Naive thymus-derived CD4-positive, alpha-beta T cell (primary cell): ENCODE measurements around the gene ARX. TPM values are rescaled to one million over a fixed set of nuclear protein-coding genes. Genes with fewer than 3 reads are reported as not detected.

Source experiments
- ATAC-seq: fragments of 150-1000 bp; cut with Tn5 transposase; 2 replicates; pipeline ENCODE4 v1.10.0; 2021; ENCODE audit warnings: mild to moderate bottlenecking, moderate library complexity
- CTCF ChIA-PET: fragments of 350-600 bp; sonication (Branson Sonifier 250); formaldehyde crosslinking; loops from one replicate; lab custom pipeline; 2021; ENCODE audit warnings: antibody characterized with exemption; lab: Charles Lee
- POLR2A ChIA-PET: fragments of 350-600 bp; sonication (Branson Sonifier 250); formaldehyde crosslinking; loops from one replicate; lab custom pipeline; 2021; ENCODE audit warnings: antibody characterized with exemption, inconsistent platforms; lab: Charles Lee
- DNase-seq, 9 donors: peaks; one replicate each; pipeline versions ENCODE4 v3.0.0 to v3.0.0-alpha.2; 2020 to 2022; ENCODE audit warnings: mixed read lengths in 1 of 9
- H3K27ac ChIP-seq: one replicate; pipeline ENCODE4 v1.7.0; 2013; ENCODE audit warnings: mild to moderate bottlenecking, low read depth, low read length, moderate library complexity
- H3K27me3 ChIP-seq, 2 donors: one replicate each; pipeline ENCODE4 v1.7.0; 2013; ENCODE audit warnings: low read length in 2 of 2, mild to moderate bottlenecking in 2 of 2, moderate library complexity in 2 of 2; ENCODE audit not compliant: control insufficient read depth in 2 of 2, insufficient read depth in 2 of 2
- H3K36me3 ChIP-seq, 3 experiments: 1 replicate in 2 of 3; 2 replicates in 1 of 3; pipeline ENCODE4 v1.7.0; 2013; ENCODE audit warnings: low read length in 3 of 3, mild to moderate bottlenecking in 3 of 3, moderate library complexity in 1 of 3; ENCODE audit not compliant: insufficient read depth in 3 of 3, control insufficient read depth in 2 of 3
- H3K4me1 ChIP-seq, 2 donors: one replicate each; pipeline ENCODE4 v1.7.0; 2013; ENCODE audit warnings: low read length in 2 of 2, mild to moderate bottlenecking in 2 of 2, moderate library complexity in 1 of 2; ENCODE audit not compliant: control insufficient read depth in 2 of 2, insufficient read depth in 2 of 2
- H3K4me3 ChIP-seq: 2 replicates; pipeline ENCODE4 v1.7.0; 2013; ENCODE audit warnings: mild to moderate bottlenecking, low read length
- H3K9me3 ChIP-seq, 3 experiments: 1 replicate in 2 of 3; 2 replicates in 1 of 3; pipeline ENCODE4 v1.7.0; 2013; ENCODE audit warnings: low read length in 3 of 3; ENCODE audit not compliant: control insufficient read depth in 2 of 3
- H3K27ac Mint-ChIP-seq, 9 donors: one replicate each; pipeline ENCODE4 v1.8.0; 2020 to 2022; ENCODE audit warnings: mixed read lengths in 9 of 9, mild to moderate bottlenecking in 8 of 9, moderate library complexity in 5 of 9, inconsistent platforms in 2 of 9
- H3K27me3 Mint-ChIP-seq, 5 donors: one replicate each; pipeline ENCODE4 v1.8.0; 2021 to 2022; ENCODE audit warnings: mixed read lengths in 5 of 5, mild to moderate bottlenecking in 1 of 5
- H3K36me3 Mint-ChIP-seq, 5 donors: one replicate each; pipeline ENCODE4 v1.8.0; 2020 to 2022; ENCODE audit warnings: mixed read lengths in 5 of 5, mild to moderate bottlenecking in 3 of 5, inconsistent platforms in 1 of 5
- H3K4me1 Mint-ChIP-seq, 7 donors: one replicate each; pipeline ENCODE4 v1.8.0; 2020 to 2022; ENCODE audit warnings: mixed read lengths in 7 of 7, mild to moderate bottlenecking in 3 of 7, inconsistent platforms in 1 of 7
- H3K4me3 Mint-ChIP-seq, 10 donors: one replicate each; pipeline ENCODE4 v1.8.0; 2020 to 2022; ENCODE audit warnings: mild to moderate bottlenecking in 10 of 10, mixed read lengths in 10 of 10, moderate library complexity in 6 of 10, inconsistent platforms in 2 of 10
- H3K9me3 Mint-ChIP-seq, 11 donors: one replicate each; pipeline ENCODE4 v1.8.0; 2020 to 2022; ENCODE audit warnings: mixed read lengths in 11 of 11, mild to moderate bottlenecking in 4 of 11, inconsistent platforms in 1 of 11, moderate library complexity in 1 of 11
- intact Hi-C, 2 donors: fragments of 100-400 bp; cut with micrococcal nuclease; formaldehyde crosslinking; loops; one replicate each; pipeline ENCODE4 v1.15.1; 2023
- polyA plus RNA-seq, 2 donors: library from polyadenylated mRNA; unstranded; fragments of 300-500 nt; fragmentation: Illumina TruSeq; gene quantifications; one replicate each; pipeline ENCODE4 v1.2.3, GENCODE V29; 2021
- total RNA-seq, 6 experiments: library from RNA in 5 of 6; stranded (reverse) in 5 of 6; gene quantifications; 1 replicate in 5 of 6; 2 replicates in 1 of 6; pipeline ENCODE4 v1.2.3 and lab custom pipeline; 2021 to 2026

The ARX gene
- total and polyA plus RNA-seq, 7 experiments from 2014 or later = not detected

DNA sequence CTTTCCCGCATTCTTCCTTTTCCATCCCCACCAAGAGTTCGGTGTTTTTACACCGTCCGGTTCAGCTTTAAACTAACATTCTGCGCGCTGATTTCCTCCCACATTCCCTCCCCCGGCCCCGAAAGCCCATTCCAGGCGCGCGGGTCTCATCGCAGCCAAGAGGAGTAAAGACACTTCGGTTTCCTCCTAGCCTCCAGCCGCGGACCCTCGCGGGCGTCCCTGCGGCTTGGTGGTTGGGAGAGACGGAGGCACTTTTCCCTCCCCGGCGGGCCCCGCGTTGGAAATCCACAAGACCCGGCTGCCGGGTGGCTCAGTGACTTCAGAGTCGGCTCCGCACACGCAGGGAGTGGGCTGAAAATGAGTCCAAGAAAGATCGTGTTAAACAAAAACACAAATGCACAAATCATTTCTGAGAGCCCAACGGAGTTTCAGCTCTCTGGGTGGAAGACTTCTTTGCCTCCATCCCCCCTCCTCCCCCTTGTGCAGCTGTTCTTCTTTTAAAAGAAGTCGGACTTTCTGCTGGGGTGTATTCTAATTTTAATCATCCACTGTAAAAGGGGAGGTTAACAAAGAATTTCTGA lies 2.0 kb upstream of the ARX start:
- ChIA-PET CTCF (no interaction called here), POLR2A (no interaction called here)
- intact Hi-C loops = no loop called here
- H3K9me3 Mint-ChIP-seq = peaks cover 0 to 24% (median 3%) of the 10 kb centered on the region in 11 donors
- DNase-seq = no peak
- ATAC-seq = no peak
- peaks cover 32 to 81% (median 53%) of the 10 kb centered on the region in 5 donors for H3K27me3 Mint-ChIP-seq
- no peak overlapping the region for H3K4me3 ChIP-seq
- H3K27ac ChIP-seq = no peak overlapping the region
- peaks cover 3 to 9% of the 10 kb centered on the region in 2 donors for H3K27me3 ChIP-seq
- H3K27ac Mint-ChIP-seq = peak overlapping the region in 2 of 9 donors; percentile 34 to 58
- no peaks in the 10 kb centered on the region for H3K9me3 ChIP-seq
- H3K36me3 Mint-ChIP-seq = peaks cover 0 to 9% (median 0%) of the 10 kb centered on the region in 5 donors
- H3K4me1 ChIP-seq = peaks cover 4 to 7% of the 10 kb centered on the region in 2 donors
- peak overlapping the region in 8 of 10 donors; percentile 35 to 65 (median 58) for H3K4me3 Mint-ChIP-seq
- H3K4me1 Mint-ChIP-seq = peaks cover 7 to 46% (median 31%) of the 10 kb centered on the region in 7 donors
- H3K36me3 ChIP-seq = no peaks in the 10 kb centered on the region

DNA sequence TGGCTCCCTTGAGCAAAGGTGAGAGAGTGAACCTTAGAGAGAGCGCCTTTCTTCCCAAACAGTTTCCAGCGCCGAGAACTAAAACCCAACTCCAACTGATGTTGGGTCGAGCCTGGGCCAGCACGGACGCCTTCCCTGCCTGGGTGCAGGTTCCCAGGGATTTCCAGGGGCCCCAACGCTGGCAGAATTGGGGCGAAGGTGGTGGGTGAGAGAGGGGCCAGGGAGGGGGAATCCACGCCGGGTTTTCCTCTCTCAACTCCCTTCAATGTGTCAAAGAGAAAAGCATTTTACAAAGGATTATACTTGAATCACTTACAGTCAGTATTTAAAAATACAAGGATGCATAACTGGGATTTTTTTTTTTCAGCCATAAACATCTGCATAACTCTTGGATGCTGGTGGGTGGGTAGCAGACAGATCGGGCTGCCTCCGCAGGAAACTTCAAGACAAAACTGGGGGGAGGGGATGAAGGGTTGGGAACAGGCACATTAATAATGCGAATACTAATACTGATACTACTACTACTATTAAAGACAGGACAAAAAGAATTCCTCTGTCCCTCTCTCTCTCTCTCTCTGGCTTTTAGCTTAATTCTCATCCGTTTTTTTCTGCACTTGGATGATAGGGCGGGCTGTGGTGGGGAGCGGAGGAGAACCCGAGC lies 1.3 kb upstream of the ARX start:
- no peak overlapping the region for H3K4me3 ChIP-seq
- Mint-ChIP-seq H3K36me3 (peaks cover 0 to 7% (median 0%) of the 10 kb centered on the region in 5 donors), H3K9me3 (peaks cover 0 to 24% (median 3%) of the 10 kb centered on the region in 11 donors), H3K4me3 (peak overlapping the region in 5 of 10 donors; percentile 21 to 71 (median 62)), H3K27me3 (peaks cover 29 to 80% (median 50%) of the 10 kb centered on the region in 5 donors), H3K27ac (peak overlapping the region in 2 of 9 donors; percentile 34 to 58), H3K4me1 (peaks cover 5 to 41% (median 27%) of the 10 kb centered on the region in 7 donors)
- peaks cover 4 to 7% of the 10 kb centered on the region in 2 donors for H3K4me1 ChIP-seq
- DNase-seq (no peak), ATAC-seq (no peak)
- H3K27me3 ChIP-seq = peaks cover 3 to 9% of the 10 kb centered on the region in 2 donors
- ChIA-PET POLR2A (no interaction called here), CTCF (no interaction called here)
- H3K9me3 ChIP-seq = no peaks in the 10 kb centered on the region
- H3K36me3 ChIP-seq = no peaks in the 10 kb centered on the region
- intact Hi-C loops = no loop called here
- H3K27ac ChIP-seq = no peak overlapping the region

GRCh38 chrX:25016361-25016671 lies 551 bp upstream of the ARX start:
- H3K27ac Mint-ChIP-seq = peak overlapping the region in 1 of 9 donors; percentile 38
- peaks cover 4 to 5% of the 10 kb centered on the region in 2 donors for H3K4me1 ChIP-seq
- ATAC-seq = no peak
- ChIA-PET POLR2A (no interaction called here), CTCF (no interaction called here)
- H3K9me3 ChIP-seq = no peaks in the 10 kb centered on the region
- peak overlapping the region in 8 of 10 donors; percentile 6 to 71 (median 48) for H3K4me3 Mint-ChIP-seq
- H3K4me3 ChIP-seq = no peak overlapping the region
- H3K36me3 ChIP-seq = no peaks in the 10 kb centered on the region
- peaks cover 0 to 19% (median 2%) of the 10 kb centered on the region in 11 donors for H3K9me3 Mint-ChIP-seq
- intact Hi-C loops = no loop called here
- H3K36me3 Mint-ChIP-seq = no peaks in the 10 kb centered on the region
- H3K27ac ChIP-seq = no peak overlapping the region
- H3K27me3 ChIP-seq = peaks cover 3 to 7% of the 10 kb centered on the region in 2 donors
- no peak for DNase-seq
- peaks cover 0 to 34% (median 20%) of the 10 kb centered on the region in 7 donors for H3K4me1 Mint-ChIP-seq
- peaks cover 22 to 79% (median 43%) of the 10 kb centered on the region in 5 donors for H3K27me3 Mint-ChIP-seq

- no peak for ATAC-seq
- Histone ChIP-seq H3K27me3 (peaks cover 3 to 7% of the 10 kb centered on the region in 2 donors), H3K4me3 (no peak overlapping the region), H3K36me3 (no peaks in the 10 kb centered on the region), H3K9me3 (no peaks in the 10 kb centered on the region), H3K27ac (no peak overlapping the region), H3K4me1 (no peaks in the 10 kb centered on the region)
- POLR2A ChIA-PET = no interaction called here
- no peak for DNase-seq
- Mint-ChIP-seq H3K9me3 (peaks cover 0 to 14% (median 2%) of the 10 kb centered on the region in 11 donors), H3K27me3 (peaks cover 21 to 82% (median 42%) of the 10 kb centered on the region in 5 donors), H3K4me3 (peak overlapping the region in 8 of 10 donors; percentile 13 to 78 (median 59)), H3K27ac (no peak overlapping the region), H3K36me3 (no peaks in the 10 kb centered on the region), H3K4me1 (peaks cover 0 to 31% (median 15%) of the 10 kb centered on the region in 7 donors)
- CTCF ChIA-PET = no interaction called here
- intact Hi-C loops = no loop called here
Measured at GRCh38 chrX:25014366-25014838, 1.4 kb downstream of the ARX start.

DNA sequence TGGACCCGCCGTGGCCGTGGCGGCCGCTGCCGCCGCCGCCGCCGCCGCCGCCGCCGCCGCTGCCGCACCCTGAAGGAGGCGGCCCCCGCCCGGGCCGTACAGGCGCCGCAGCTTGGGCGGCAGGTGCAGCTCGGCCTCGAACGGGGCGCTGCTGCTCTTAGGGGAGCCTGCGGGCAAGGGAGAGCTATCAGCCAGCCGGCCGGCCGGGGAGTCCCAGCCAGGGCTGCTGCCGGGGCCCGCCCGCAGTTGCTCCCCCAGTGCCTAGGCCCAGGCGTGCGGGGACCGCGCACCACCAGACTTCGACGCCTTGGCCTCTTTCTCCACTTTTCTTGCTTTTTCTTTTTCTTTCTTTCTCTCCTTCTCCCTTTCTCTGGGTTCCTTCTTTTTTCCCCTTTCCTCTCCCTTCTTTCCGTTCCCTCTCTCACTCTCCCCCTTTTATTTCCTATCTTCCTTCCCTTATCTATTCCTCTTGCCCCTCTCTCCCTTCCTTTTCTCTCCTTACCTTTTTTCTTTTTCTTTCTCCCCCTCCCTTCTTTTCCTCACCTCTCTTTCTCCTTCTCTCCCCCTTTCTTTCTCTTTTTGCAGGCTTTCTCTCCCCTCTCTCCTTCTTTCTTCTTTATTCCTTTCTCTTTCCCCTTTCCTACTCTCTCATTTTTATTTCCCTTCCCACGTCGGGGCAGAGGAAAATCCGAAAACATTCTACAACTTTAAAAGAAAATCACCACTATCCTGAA lies 2.0 kb downstream of the ARX start:
- Mint-ChIP-seq H3K27ac (peak overlapping the region in 2 of 9 donors; percentile 28 to 60), H3K9me3 (peaks cover 0 to 12% (median 2%) of the 10 kb centered on the region in 11 donors), H3K27me3 (peaks cover 18 to 82% (median 37%) of the 10 kb centered on the region in 5 donors), H3K4me3 (peak overlapping the region; percentile 20 to 78 (median 59)), H3K4me1 (peaks cover 0 to 28% (median 13%) of the 10 kb centered on the region in 7 donors), H3K36me3 (no peaks in the 10 kb centered on the region)
- POLR2A ChIA-PET = no interaction called here
- Histone ChIP-seq H3K4me1 (no peaks in the 10 kb centered on the region), H3K4me3 (no peak overlapping the region), H3K9me3 (no peaks in the 10 kb centered on the region), H3K27me3 (peaks cover 3 to 7% of the 10 kb centered on the region in 2 donors), H3K36me3 (no peaks in the 10 kb centered on the region), H3K27ac (no peak overlapping the region)
- intact Hi-C loops = no loop called here
- ATAC-seq = peak; percentile 32
- CTCF ChIA-PET = no interaction called here
- DNase-seq = no peak

- Histone ChIP-seq H3K27ac (no peak overlapping the region), H3K27me3 (peaks cover 3 to 7% of the 10 kb centered on the region in 2 donors), H3K4me1 (no peaks in the 10 kb centered on the region), H3K36me3 (no peaks in the 10 kb centered on the region), H3K4me3 (no peak overlapping the region), H3K9me3 (no peaks in the 10 kb centered on the region)
- Mint-ChIP-seq H3K36me3 (no peaks in the 10 kb centered on the region), H3K9me3 (peaks cover 0 to 12% (median 2%) of the 10 kb centered on the region in 11 donors), H3K27ac (peak overlapping the region in 1 of 9 donors; percentile 23), H3K4me3 (peak overlapping the region in 7 of 10 donors; percentile 49 to 83 (median 69)), H3K4me1 (peaks cover 0 to 27% (median 12%) of the 10 kb centered on the region in 7 donors), H3K27me3 (peaks cover 15 to 83% (median 37%) of the 10 kb centered on the region in 5 donors)
- ATAC-seq = peak; percentile 45
- intact Hi-C loops = no loop called here
- DNase-seq = no peak
- ChIA-PET CTCF (no interaction called here), POLR2A (no interaction called here)
Measured at GRCh38 chrX:25012793-25013631, 2.8 kb downstream of the ARX start.
